IMR-90 (cell line): ENCODE data around the gene DNTT. TPM values are rescaled to one million over a fixed set of nuclear protein-coding genes. Genes with fewer than 3 reads are reported as not detected.

Source experiments
- ATAC-seq: fragments of 200-7000 bp; cut with Tn5 transposase; 2 replicates; pipeline ENCODE4 v1.9.1; 2020; ENCODE audit warnings: low read depth, mild to moderate bottlenecking, moderate library complexity
- BruUV-seq: library from RNA; stranded (reverse); fragments of 400-500 nt; replicated peaks from 2 replicates; lab custom pipeline; 2021; lab: Mats Ljungman, UMichigan
- CTCF ChIA-PET: fragments of 300-600 bp; formaldehyde crosslinking; extraction: SDS; loops from one replicate; lab custom pipeline; 2021; ENCODE audit warnings: antibody characterized with exemption; lab: Yijun Ruan, JAX
- POLR2A ChIA-PET: fragments of 300-600 bp; sonication (Branson Sonifier 250); formaldehyde crosslinking; loops from one replicate; lab custom pipeline; 2022; ENCODE audit warnings: antibody characterized with exemption; ENCODE audit not compliant: unreplicated experiment; lab: Charles Lee
- DNase-seq: peaks from one replicate; pipeline ENCODE4 v3.0.0; 2013
- H2AFZ ChIP-seq: replicated peaks from 2 replicates; pipeline ENCODE3; 2013; ENCODE audit warnings: low read length, mild to moderate bottlenecking; ENCODE audit not compliant: poor library complexity
- H2AK5ac ChIP-seq: 2 replicates; pipeline ENCODE4 v1.6.1; 2013; ENCODE audit warnings: low read depth, low read length, inconsistent platforms
- H2AK9ac ChIP-seq: replicated peaks from 2 replicates; pipeline ENCODE3; 2013; ENCODE audit warnings: mild to moderate bottlenecking, low read depth, low read length, moderate library complexity; ENCODE audit not compliant: poor library complexity
- H2BK120ac ChIP-seq: 2 replicates; pipeline ENCODE4 v1.6.1; 2013; ENCODE audit warnings: low read depth, low read length, inconsistent platforms
- H2BK15ac ChIP-seq: 3 replicates; pipeline ENCODE4 v1.6.1; 2013; ENCODE audit warnings: low read depth, low read length, inconsistent platforms
- H2BK20ac ChIP-seq: 2 replicates; pipeline ENCODE4 v1.6.1; 2013; ENCODE audit warnings: low read depth, mild to moderate bottlenecking, inconsistent platforms, low read length, moderate library complexity
- H2BK5ac ChIP-seq: 2 replicates; pipeline ENCODE4 v1.6.1; 2013; ENCODE audit warnings: mild to moderate bottlenecking, low read depth, low read length, inconsistent platforms; ENCODE audit not compliant: poor library complexity, severe bottlenecking
- H3K14ac ChIP-seq: replicated peaks from 2 replicates; pipeline ENCODE4 v1.6.1; 2013; ENCODE audit warnings: low read depth, low read length, inconsistent platforms
- H3K18ac ChIP-seq: 2 replicates; pipeline ENCODE4 v1.6.1; 2013; ENCODE audit warnings: low read depth, low read length, control low read depth
- H3K23ac ChIP-seq: 2 replicates; pipeline ENCODE4 v1.6.1; 2013; ENCODE audit warnings: low read depth, low read length, inconsistent platforms
- H3K27ac ChIP-seq: 2 replicates; pipeline ENCODE4 v1.5.1; 2013; ENCODE audit warnings: mild to moderate bottlenecking, control low read depth, low read length; ENCODE audit not compliant: insufficient read depth
- H3K27me3 ChIP-seq: 2 replicates; pipeline ENCODE4 v1.6.1; 2013; ENCODE audit warnings: low read length; ENCODE audit not compliant: control insufficient read depth, insufficient read depth
- H3K36me3 ChIP-seq: 2 replicates; pipeline ENCODE4 v1.6.1; 2013; ENCODE audit warnings: low read length, mixed read lengths; ENCODE audit not compliant: control insufficient read depth, insufficient read depth
- H3K4ac ChIP-seq: 2 replicates; pipeline ENCODE4 v1.6.1; 2013; ENCODE audit warnings: low read depth, low read length, inconsistent platforms
- H3K4me1 ChIP-seq: 2 replicates; pipeline ENCODE4 v1.6.1; 2013; ENCODE audit warnings: low read length, mixed read lengths; ENCODE audit not compliant: control insufficient read depth, insufficient read depth
- H3K4me2 ChIP-seq: 2 replicates; pipeline ENCODE4 v1.6.1; 2013; ENCODE audit warnings: low read depth, mild to moderate bottlenecking, control low read depth, low read length, moderate library complexity
- H3K4me3 ChIP-seq: 2 replicates; pipeline ENCODE4 v1.5.1; 2013; ENCODE audit warnings: low read depth, mild to moderate bottlenecking, control low read depth, low read length, moderate library complexity; ENCODE audit not compliant: insufficient read depth
- H3K56ac ChIP-seq: 2 replicates; pipeline ENCODE4 v1.6.1; 2013; ENCODE audit warnings: low read length, inconsistent platforms; ENCODE audit not compliant: insufficient read depth; ENCODE audit errors: extremely low read depth
- H3K79me1 ChIP-seq, 2 experiments: 2 replicates each; pipeline ENCODE4 v1.6.1; 2013; ENCODE audit warnings: low read length in 2 of 2, inconsistent platforms in 1 of 2, low read depth in 1 of 2
- H3K9ac ChIP-seq: 2 replicates; pipeline ENCODE4 v1.6.1; 2013; ENCODE audit warnings: low read depth, low read length, control low read depth
- H3K9me1 ChIP-seq: 2 replicates; pipeline ENCODE4 v1.6.1; 2013; ENCODE audit warnings: low read length, inconsistent platforms; ENCODE audit not compliant: insufficient read depth
- H3K9me3 ChIP-seq: 2 replicates; pipeline ENCODE4 v1.6.1; 2013; ENCODE audit warnings: low read length; ENCODE audit not compliant: control insufficient read depth, insufficient read depth
- H4K20me1 ChIP-seq: 2 replicates; pipeline ENCODE4 v1.6.1; 2013; ENCODE audit warnings: low read length, inconsistent platforms; ENCODE audit not compliant: insufficient read depth
- H4K5ac ChIP-seq: 2 replicates; pipeline ENCODE4 v1.6.1; 2013; ENCODE audit warnings: mild to moderate bottlenecking, low read depth, low read length, control low read depth
- H4K8ac ChIP-seq, 2 experiments: 2 replicates each; pipeline ENCODE4 v1.6.1; 2013; ENCODE audit warnings: low read depth in 2 of 2, low read length in 2 of 2, control low read depth in 1 of 2, inconsistent platforms in 1 of 2
- H4K91ac ChIP-seq: 2 replicates; pipeline ENCODE4 v1.6.1; 2013; ENCODE audit warnings: low read depth, low read length, inconsistent platforms; ENCODE audit not compliant: insufficient read depth
- CEBPB ChIP-seq: IDR thresholded peaks from 2 replicates; pipeline ENCODE4 v1.6.1; 2012; ENCODE audit warnings: low read depth, low read length, improper control_type of control experiment
- CHD1 ChIP-seq: IDR thresholded peaks from 2 replicates; pipeline ENCODE4 v1.6.1; 2012; ENCODE audit warnings: low read depth, low read length, improper control_type of control experiment
- MAFK ChIP-seq: IDR thresholded peaks from 2 replicates; pipeline ENCODE4 v1.6.1; 2012; ENCODE audit warnings: low read depth, low read length, improper control_type of control experiment
- MXI1 ChIP-seq: IDR thresholded peaks from 2 replicates; pipeline ENCODE4 v1.6.1; 2012; ENCODE audit warnings: low read depth, mild to moderate bottlenecking, low read length, moderate library complexity, borderline replicate concordance
- POLR2A ChIP-seq: IDR thresholded peaks from 2 replicates; pipeline ENCODE4 v1.6.1; 2012; ENCODE audit warnings: mild to moderate bottlenecking, low read depth, low read length
- whole genome bisulfite sequencing, 2 experiments: methylation state at CpG; one replicate each; pipeline versions ENCODE4 v1.1.5 to v1.1.7; 2013; ENCODE audit warnings: missing lambda C conversion rate in 2 of 2; ENCODE audit not compliant: insufficient read length in 1 of 2; ENCODE audit errors: extremely low coverage in 2 of 2; 5-methylcytosine and 5-hydroxymethylcytosine counted together
- dilution Hi-C: fragments of 300-500 bp; cut with HindIII; formaldehyde crosslinking; loops from one replicate; pipeline ENCODE4 v1.14.3; 2018; ENCODE audit warnings: low sequenced_read_pairs; ENCODE audit not compliant: unreplicated experiment
- in situ Hi-C: fragments of 300-500 bp; cut with MboI; formaldehyde crosslinking; loops from 3 replicates; pipeline ENCODE4 v1.14.3; 2019; ENCODE audit warnings: low sequenced_read_pairs, inconsistent platforms, mixed read lengths
- intact Hi-C: fragments of 100-400 bp; cut with micrococcal nuclease; formaldehyde crosslinking; loops from 2 replicates; pipeline ENCODE4 v1.10.0; 2022
- polyA plus RNA-seq, 3 experiments: library from polyadenylated mRNA; depleted of rRNA; stranded (reverse); fragments of >200 nt; gene quantifications; 2 replicates each; pipeline ENCODE4 v1.2.3, GENCODE V29; 2012; ENCODE audit warnings: low replicate concordance in 1 of 3
- total RNA-seq: library from RNA; depleted of rRNA; stranded (reverse); fragments of >200 nt; gene quantifications from 2 replicates; pipeline ENCODE4 v1.2.3, GENCODE V29; 2012
- TF ChIP-seq, protein P1 (sequence below): fragments of 150-350 bp; IDR thresholded peaks from 2 replicates; pipeline ENCODE4 v1.6.1; 2016; ENCODE audit warnings: low read depth, mild to moderate bottlenecking, low read length, moderate library complexity, borderline replicate concordance

DNTT gene
- total and polyA plus RNA-seq, 2 of the 4 experiments (the other 2 are of a cell fraction): not detected

DNA sequence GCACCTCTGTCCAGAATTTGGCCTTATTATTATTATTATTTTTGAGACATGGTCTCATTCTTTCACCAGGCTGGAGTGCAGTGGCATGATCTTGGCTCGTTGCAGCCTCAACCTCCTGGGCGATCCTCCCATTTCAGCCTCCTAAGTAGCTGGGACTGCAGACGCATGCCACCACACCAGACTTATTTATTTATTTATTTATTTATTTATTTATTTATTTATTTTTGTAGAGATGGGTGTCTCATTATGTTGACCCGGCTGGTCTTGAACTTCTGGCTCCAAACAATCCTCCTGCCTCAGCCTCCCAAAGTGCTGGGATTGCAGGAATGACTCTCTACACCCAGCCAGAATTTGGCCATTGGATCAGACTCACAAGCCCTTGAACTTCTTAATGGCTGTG lies 39.3 kb upstream of the DNTT start:
- Histone ChIP-seq H3K36me3 (no peaks in the 10 kb centered on the region), H3K9ac (no peak overlapping the region), H2BK120ac (no peak overlapping the region), H3K23ac (no peak overlapping the region), H3K4me1 (no peaks in the 10 kb centered on the region), H2BK15ac (no peak overlapping the region), H3K27ac (no peak overlapping the region), H3K4ac (no peak overlapping the region), H3K18ac (no peak overlapping the region), H2AK5ac (no peak overlapping the region), H3K14ac (no peak overlapping the region), H3K9me1 (no peaks in the 10 kb centered on the region), H3K27me3 (no peaks in the 10 kb centered on the region), H3K4me3 (no peak overlapping the region), H2AFZ (no peak overlapping the region), H4K91ac (no peak overlapping the region), H3K56ac (no peak overlapping the region), H3K79me1 (no peaks in the 10 kb centered on the region), H4K20me1 (no peaks in the 10 kb centered on the region), H3K4me2 (no peak overlapping the region), H2BK5ac (no peak overlapping the region), H4K8ac (no peak overlapping the region), H3K9me3 (no peaks in the 10 kb centered on the region), H2BK20ac (no peak overlapping the region), H4K5ac (no peak overlapping the region), H2AK9ac (no peak overlapping the region)
- CTCF ChIA-PET: no interaction called here
- no peak for TF ChIP-seq MAFK
- no peak for TF ChIP-seq POLR2A
- no peak for TF ChIP-seq MXI1
- no peak for TF ChIP-seq CEBPB
- no peak for TF ChIP-seq CHD1
- TF ChIP-seq, protein P1, sequence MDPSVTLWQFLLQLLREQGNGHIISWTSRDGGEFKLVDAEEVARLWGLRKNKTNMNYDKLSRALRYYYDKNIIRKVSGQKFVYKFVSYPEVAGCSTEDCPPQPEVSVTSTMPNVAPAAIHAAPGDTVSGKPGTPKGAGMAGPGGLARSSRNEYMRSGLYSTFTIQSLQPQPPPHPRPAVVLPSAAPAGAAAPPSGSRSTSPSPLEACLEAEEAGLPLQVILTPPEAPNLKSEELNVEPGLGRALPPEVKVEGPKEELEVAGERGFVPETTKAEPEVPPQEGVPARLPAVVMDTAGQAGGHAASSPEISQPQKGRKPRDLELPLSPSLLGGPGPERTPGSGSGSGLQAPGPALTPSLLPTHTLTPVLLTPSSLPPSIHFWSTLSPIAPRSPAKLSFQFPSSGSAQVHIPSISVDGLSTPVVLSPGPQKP: no peak
- intact Hi-C loops: no loop called here
- ATAC-seq: no peak
- in situ Hi-C loops: no loop called here
- no CpG with 5 or more reads among the region's 4 CpGs for WGBS, 2 experiments
- no peak for DNase-seq
- BruUV-seq: no TSS peak
- POLR2A ChIA-PET: no interaction called here
- dilution Hi-C loops: no loop called here
